HTR-8/SVneo (cell line): ENCODE measurements around the gene TEDC1.
A peak's percentile ranks its signal among the peaks of the same experiment; 100 is the strongest.
"Not testable (repeated sequence)": the region's sequence is repeated elsewhere in the genome, so short reads cannot be mapped to it uniquely, and the experiment has no call there.

Source experiments
- DNase-seq: peaks from one replicate; pipeline ENCODE4 v3.0.0; 2011; ENCODE audit warnings: low spot score, mixed read lengths; ENCODE audit not compliant: insufficient read length
- FAIRE-seq: peaks from 2 replicates; lab custom pipeline; 2011; peaks lifted over from hg19 to GRCh38; lab: Jason Lieb, UNC

TEDC1 gene

DNA sequence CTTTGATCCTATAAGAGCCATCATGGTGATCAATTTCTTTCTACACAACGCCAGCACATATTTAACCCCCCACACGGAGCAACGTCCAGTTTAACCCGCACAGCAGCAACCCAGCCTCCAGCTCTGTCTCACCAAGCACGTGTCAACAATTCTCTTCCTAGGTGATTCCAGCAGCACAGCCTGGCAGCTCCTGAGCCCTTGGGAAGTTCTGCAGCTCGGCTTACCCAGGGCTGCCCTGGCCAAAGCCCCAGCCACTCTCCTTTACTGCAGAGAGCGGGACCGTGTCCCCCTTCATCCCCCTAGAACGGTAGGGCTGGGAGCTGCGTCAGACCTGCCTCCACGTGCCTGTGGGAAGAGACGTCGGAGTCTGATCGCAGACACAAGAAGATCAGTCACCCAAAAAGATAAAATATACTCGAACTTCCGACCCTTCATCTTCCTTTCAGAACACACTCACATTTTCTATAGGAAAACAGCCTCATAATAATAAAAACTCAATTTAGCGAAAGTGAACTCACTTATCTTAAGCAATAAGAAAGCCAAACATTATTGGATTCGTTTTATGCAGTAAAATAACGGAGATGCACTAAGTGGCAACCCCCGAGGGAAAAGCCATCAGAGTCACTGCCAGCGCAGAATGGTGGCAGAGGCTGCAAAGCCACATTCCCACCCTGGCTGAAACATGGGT is 42.9 kb downstream of the TEDC1 start:
- DNase-seq (no peak), FAIRE-seq (no peak)

DNA sequence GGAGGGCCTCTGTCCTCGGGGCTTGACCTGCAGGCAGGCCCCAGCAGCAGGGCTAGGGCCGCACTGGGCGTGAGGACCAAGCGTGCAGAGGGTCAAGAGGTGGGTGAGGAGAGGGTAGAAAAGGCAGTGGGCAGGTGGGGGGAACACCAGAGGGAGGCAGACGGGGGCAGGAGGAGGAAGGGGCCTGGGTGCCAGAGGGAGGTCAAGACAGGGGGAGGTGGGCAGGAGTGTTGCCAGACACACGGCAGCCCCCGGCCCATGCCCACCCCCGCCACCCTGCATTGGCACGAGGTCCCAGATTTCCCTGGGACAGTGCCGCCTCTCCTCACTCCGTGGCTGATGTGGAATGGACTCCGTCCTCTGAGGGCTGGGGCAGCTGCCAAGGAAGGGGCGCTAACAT is 43.5 kb downstream of the TEDC1 start:
- FAIRE-seq (no peak), DNase-seq (no peak)

DNA sequence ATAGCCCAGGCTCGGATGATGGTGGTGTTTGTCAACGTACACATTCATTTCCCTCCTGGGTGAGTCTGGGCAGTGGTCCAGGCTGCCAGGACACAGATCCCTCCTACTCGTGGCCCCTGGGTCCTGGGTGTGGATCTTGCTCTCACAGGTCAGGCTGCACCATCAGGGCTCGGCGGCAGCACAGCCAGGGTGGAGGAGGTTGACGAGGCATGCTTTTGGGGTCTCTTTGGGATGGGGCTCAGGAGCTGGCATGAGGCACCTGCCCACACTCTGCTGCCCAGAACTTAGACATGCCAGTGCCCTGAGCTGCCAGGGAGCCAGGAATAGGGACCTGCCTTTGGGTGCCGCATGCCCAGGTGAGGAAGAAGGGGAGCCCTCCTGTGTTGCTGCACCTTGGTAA is 45.0 kb downstream of the TEDC1 start:
- no peak for FAIRE-seq
- DNase-seq = no peak

DNA sequence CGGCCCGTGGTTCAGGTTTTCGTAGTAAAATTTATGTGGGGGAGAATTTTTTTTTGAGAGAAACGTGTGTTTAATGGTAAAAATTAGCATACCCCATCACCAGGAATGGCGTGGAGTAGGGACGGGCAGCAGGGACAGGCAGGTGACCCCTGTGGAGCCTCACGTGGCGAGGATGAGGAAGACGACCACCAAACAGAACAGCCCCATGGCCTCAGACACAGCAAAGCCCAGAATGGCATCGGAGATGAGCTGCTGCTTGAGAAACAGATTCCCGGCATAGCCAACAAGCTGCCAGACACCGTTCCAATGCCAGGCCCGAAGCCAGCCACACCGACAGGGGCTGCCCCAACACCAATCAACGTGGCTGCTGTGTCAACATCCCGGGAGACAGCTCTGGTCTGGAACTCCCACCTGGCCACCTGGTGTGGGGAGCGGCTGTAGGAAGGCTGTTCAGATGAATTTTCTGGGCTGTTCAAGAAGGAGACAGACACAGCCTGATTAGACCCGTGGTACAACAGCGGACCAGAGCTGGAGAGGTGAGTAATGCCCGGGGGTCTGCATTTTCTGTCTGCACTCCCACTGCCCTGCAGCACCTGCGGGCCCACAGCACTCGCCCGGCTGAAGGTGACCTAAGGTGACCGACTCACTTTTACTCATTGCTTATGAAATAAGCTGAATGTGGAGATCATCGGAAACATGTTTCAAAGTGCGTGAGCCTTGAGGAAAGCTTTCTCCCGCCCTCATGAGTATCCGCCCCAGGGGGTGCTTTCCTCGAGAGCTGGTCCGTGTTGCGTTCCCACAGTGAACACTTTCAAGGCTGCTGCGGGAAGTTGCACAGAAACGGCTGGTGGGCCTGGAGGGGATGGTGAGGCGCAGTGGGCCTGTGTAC is 45.9 kb downstream of the TEDC1 start:
- no peak for FAIRE-seq
- no peak for DNase-seq

DNA sequence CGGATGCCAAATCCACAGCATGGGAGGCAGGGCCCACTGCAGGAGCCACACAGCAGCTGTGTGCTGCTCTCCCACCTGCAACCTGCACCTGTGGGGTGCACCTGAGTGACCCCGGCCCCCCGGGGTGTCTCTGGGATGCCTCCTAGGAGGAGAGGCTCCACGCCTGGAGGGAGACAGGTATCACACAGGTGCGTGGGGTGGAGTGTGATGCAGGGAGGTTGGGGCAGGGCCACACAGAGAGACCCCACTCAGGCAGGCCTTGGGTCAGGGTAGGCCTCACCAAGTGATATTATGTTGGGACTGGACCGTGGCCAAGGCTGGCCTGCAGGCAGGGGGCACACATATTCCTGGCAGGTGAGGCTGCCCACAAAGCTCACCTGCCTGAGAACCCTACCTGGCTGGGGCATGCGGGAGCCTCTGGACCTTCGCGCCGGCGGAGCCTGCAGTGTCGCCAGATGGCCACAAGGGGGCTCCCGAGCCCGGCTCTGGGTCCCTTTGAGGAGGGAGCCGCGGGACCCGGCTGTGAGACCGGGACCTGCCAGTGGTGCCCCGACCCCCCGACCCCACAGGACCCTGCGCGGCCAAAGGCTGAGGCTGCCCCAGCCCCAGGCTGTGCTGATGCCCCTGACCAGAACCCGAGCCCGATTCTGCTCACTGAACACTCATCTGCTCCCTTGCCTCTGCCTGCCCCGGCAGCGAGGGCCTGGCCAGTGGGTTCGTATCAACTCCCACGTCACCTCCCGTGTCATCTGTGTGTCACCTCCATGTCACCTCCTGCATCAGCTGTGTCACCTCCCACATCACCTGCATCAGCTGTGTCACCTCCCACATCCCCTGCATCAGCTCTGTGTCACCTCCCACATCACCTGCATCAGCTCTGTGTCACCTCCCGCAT is 46.8 kb downstream of the TEDC1 start:
- DNase-seq (peak; percentile 76), FAIRE-seq (peak; percentile 90)

DNA sequence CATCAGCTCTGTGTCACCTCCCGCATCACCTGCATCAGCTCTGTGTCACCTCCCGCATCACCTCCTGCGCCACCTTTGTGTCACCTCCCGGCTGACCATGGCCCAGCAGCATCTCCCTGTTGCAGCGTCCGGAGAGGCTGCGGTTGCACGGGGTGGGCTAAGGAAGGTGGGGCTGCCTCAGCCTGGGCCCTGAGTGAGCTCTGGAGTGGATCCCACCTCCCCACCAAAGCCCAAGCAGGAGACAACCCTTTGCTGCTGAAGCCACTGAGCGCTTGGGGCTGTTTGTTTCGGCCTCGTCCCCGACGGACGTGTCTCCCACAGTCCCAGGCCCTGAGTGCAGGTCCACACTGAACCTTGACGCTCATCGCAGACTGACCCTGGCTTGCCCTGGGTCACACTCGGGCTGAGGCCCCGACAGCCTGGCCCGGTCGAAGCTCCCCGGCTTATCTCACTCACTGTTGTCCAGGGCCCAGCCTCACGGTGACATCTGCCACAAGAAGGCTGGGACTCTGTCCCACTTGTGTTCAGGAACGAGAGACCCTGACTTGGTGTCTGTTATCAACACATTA is 47.5 kb downstream of the TEDC1 start:
- FAIRE-seq = no peak
- DNase-seq = no peak

DNA sequence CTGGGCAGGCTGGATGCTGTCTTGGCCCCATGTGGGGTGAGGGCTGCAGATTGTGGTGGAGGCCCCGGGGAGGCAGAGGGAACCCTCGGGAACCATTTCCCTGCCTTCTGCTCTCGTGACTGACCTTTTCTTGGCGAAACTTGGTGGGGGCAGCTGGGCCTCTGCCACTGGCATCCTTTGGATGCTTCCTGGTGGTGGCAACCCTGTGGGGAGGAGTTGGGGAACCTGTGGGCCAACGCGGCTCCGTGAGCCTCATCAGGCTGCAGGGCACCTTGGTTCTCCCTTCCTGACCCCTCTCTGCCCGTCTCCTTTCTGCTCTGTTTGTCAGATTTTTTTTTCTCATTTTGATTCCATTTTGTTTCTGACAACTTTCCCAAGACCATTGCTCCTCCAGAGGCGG is 49.8 kb downstream of the TEDC1 start:
- DNase-seq (no peak), FAIRE-seq (no peak)

DNA sequence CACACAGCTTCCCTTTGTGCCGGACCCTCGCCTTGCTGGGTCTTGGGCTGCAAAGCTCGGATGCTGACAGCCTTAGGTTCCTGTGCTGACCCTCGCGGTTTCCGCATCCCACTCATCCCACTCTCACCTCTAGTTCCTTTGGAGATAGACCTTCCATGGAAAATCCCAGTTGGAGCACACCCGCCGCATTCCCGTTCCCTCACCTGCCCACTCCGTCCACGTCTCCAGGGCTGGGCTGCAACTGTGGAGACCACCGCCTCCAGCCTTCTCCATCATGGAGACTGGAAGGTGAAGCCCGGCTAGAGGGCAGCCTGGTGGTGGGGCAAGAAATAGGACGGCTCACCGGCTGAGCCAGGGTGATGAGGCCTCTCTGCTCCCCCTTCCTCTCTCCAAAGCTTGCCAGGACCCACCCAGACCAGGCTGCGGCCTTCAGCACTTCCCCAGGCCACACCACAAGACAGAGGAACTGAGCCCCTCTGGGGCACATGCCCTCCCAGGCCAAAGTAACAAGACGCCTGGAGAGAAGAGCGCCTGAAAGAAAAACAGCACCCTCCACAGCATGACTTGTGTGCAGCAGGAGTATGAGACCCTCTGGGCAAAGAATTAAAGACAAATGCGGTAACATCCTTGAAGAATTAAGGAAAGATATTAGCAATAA is 50.3 kb downstream of the TEDC1 start:
- FAIRE-seq (no peak), DNase-seq (no peak)

DNA sequence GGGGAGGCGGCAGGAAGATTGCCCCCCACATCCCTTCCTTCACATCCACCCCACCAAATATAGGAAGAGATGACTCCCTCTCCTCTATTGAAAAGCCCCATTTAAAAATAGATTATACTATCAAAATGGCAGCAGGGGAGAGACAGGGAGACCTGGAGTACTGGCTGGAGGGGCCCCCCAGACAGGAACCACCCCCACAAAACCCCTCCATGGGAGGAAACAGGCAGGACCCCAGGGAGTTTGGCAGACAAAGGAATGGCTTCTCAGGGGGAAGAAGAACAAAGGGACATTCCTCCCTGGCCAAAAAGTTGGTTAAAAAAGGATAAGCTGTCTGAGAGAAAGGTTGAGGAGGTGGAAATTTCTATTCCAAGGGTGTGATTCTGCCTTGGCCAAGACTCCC is 54.6 kb downstream of the TEDC1 start:
- DNase-seq = not testable (repeated sequence)

DNA sequence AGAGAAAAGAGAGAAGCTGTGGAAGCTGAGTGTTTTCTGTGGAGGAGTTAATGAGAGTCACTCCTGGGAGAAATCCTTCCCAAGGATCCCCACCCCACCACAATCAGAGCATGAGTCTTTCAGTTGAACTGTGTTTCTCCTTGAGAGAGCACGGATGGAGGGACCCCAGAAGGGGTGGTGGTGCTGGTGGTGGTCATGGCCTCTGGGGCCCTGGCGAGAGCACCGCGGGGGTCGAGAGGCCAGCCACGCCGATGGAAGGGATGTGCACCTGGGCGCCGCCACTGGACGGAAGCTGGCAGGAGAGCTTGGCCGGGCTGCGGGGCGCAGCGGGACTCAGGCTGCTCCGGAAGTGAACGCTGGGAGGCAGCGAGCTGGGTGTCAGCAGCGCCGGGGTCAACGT is 55.4 kb downstream of the TEDC1 start:
- not testable (repeated sequence) for FAIRE-seq

More for the DNA sequence above, 54.6 kb downstream of the TEDC1 start:
- not testable (repeated sequence) for FAIRE-seq

DNA sequence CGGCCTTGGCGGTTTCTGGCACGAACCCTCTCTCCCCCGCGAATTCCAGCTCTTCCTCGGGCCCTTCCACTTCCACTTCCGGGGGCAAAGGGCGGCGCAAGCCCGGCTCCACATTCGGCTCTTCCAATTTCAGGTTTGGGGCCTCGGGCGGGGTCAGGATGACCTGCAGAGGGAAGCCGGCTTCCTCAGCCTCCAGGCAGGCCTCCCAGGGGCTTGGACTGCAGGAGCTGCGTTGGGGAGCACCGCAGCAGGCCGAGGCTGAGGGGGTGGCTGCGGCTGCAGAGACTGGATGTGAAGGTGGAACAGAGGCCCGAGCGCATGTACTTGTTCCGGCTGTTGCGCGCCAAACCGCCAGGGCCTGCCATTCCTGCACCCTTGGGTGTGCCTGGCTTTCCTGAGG is 56.0 kb downstream of the TEDC1 start:
- not testable (repeated sequence) for DNase-seq, FAIRE-seq

More for the DNA sequence above, 55.4 kb downstream of the TEDC1 start:
- DNase-seq = not testable (repeated sequence)

DNA sequence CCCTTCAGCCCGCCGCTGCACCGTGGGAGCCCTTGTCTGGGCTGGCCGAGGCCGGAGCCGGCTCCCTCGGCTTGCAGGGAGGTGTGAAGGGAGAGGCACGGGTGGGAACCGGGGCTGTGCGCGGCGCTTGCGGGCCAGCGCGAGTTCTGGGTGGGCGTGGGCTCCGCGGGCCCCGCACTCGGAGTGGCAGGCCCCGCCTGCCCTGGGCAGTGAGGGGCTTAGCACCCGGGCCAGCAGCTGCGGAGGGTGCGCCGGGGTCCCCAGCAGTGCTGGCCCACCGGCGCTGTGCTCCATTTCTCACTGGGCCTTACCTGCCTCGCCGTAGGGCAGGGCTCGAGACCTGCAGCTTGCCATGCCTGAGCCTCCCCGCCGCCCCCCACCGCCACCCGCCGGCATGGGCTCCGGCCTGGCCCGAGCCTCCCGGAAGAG is 56.7 kb downstream of the TEDC1 start:
- DNase-seq (no peak), FAIRE-seq (no peak)
